Measurements from ENCODE around the gene CHRM4.

DNA sequence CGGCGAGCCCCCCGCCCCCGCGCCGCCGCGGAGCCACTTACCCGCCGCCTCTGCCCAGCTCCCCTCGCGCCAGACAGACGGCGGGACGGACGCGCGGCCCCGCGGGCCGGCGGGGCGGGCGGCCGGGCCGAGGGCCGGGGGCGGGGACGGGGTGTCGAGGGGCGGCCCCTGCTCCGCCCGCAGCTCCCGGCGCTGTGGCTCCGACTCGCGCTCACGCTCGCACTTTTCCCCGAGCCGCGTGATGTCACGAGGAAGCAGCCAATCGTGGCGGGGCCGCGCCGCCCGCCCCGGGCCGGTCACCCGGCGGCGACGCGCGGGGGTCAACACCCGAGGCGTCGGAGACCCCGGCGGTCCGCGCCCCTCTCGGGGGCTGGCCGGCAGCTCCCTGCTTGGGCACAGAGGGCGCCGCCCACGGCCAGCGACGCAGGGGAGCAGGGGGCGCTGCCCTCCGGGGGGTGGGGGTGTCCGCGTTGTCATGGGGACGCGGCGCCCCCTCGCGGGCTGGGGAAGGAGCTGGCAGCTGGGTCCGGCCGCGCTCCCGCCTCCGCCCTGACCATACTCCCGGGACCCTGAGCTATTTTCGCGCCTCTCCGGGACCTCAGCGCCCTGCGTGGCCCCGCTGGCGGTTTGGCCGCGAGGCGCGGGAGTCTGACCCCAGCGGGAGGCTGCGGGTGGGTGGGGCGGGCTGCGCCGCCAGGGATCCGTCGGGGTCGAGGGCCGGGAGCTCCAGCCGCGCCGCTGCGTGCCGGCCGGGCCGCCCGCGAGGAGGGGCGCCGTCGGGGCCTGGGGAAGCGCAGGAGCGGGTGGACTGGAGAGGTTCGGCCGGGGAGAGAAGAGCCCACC lies at the start of gene CHRM4:
- TF ChIP-seq, protein P1, sequence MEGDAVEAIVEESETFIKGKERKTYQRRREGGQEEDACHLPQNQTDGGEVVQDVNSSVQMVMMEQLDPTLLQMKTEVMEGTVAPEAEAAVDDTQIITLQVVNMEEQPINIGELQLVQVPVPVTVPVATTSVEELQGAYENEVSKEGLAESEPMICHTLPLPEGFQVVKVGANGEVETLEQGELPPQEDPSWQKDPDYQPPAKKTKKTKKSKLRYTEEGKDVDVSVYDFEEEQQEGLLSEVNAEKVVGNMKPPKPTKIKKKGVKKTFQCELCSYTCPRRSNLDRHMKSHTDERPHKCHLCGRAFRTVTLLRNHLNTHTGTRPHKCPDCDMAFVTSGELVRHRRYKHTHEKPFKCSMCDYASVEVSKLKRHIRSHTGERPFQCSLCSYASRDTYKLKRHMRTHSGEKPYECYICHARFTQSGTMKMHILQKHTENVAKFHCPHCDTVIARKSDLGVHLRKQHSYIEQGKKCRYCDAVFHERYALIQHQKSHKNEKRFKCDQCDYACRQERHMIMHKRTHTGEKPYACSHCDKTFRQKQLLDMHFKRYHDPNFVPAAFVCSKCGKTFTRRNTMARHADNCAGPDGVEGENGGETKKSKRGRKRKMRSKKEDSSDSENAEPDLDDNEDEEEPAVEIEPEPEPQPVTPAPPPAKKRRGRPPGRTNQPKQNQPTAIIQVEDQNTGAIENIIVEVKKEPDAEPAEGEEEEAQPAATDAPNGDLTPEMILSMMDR (IDR thresholded peaks at IDR 0.05) = no peak
- no peak for TF ChIP-seq POLR2A (IDR thresholded peaks at IDR 0.05)
